CD4-positive, alpha-beta T cell (primary cell): Measurements from ENCODE around the gene CORIN. TPM values are rescaled to one million over a fixed set of nuclear protein-coding genes. Genes with fewer than 3 reads are reported as not detected.

Experiments used
- ATAC-seq: fragments of 200-7000 bp; cut with Tn5 transposase; one replicate; pipeline ENCODE4 v1.10.0; 2022; ENCODE audit warnings: mild to moderate bottlenecking; ENCODE audit not compliant: poor library complexity
- CTCF ChIA-PET: fragments of 350-600 bp; sonication (Branson Sonifier 250); formaldehyde crosslinking; loops from one replicate; lab custom pipeline; 2021; ENCODE audit warnings: antibody characterized with exemption, inconsistent platforms; lab: Charles Lee
- POLR2A ChIA-PET: fragments of 350-600 bp; sonication (Branson Sonifier 250); formaldehyde crosslinking; loops from one replicate; lab custom pipeline; 2021; ENCODE audit warnings: antibody characterized with exemption, inconsistent platforms; lab: Charles Lee
- DNase-seq, 14 experiments: peaks; one replicate each; pipeline ENCODE4 v3.0.0-alpha.2; 2013 to 2020; ENCODE audit warnings: mixed read lengths in 2 of 14
- H3K27ac ChIP-seq, 2 donors: one replicate each; pipeline versions ENCODE4 v1.5.1 to v1.7.0; 2013; ENCODE audit warnings: low read length in 2 of 2, low read depth in 1 of 2, mild to moderate bottlenecking in 1 of 2
- H3K27me3 ChIP-seq, 2 experiments: 1 replicate in 1 of 2; 2 replicates in 1 of 2; pipeline versions ENCODE4 v1.6.1 to v1.7.0; 2013; ENCODE audit warnings: low read length in 2 of 2, control low read depth in 1 of 2, mild to moderate bottlenecking in 1 of 2, moderate library complexity in 1 of 2; ENCODE audit not compliant: insufficient read depth in 2 of 2, control insufficient read depth in 1 of 2
- H3K36me3 ChIP-seq: one replicate; pipeline ENCODE4 v1.6.1; 2013; ENCODE audit warnings: low read length, control low read depth; ENCODE audit not compliant: insufficient read depth
- H3K4me1 ChIP-seq: one replicate; pipeline ENCODE4 v1.6.1; 2013; ENCODE audit warnings: low read length, control low read depth; ENCODE audit not compliant: insufficient read depth
- H3K4me3 ChIP-seq: one replicate; pipeline ENCODE4 v1.5.1; 2013; ENCODE audit warnings: mild to moderate bottlenecking, low read length, moderate library complexity
- H3K9me3 ChIP-seq, 2 experiments: 1 replicate in 1 of 2; 2 replicates in 1 of 2; pipeline versions ENCODE4 v1.6.1 to v1.7.0; 2013; ENCODE audit warnings: low read length in 2 of 2, mild to moderate bottlenecking in 2 of 2, control low read depth in 1 of 2, moderate library complexity in 1 of 2; ENCODE audit not compliant: control insufficient read depth in 1 of 2, insufficient read depth in 1 of 2
- H3K27ac Mint-ChIP-seq: one replicate; pipeline ENCODE4 v1.8.0; 2020; ENCODE audit warnings: mixed read lengths
- H3K27me3 Mint-ChIP-seq: one replicate; pipeline ENCODE4 v1.8.0; 2021; ENCODE audit warnings: mixed read lengths
- H3K36me3 Mint-ChIP-seq: one replicate; pipeline ENCODE4 v1.8.0; 2021; ENCODE audit warnings: low read depth, mixed read lengths
- H3K4me1 Mint-ChIP-seq: one replicate; pipeline ENCODE4 v1.8.0; 2021; ENCODE audit warnings: low read depth, mixed read lengths
- H3K4me3 Mint-ChIP-seq: one replicate; pipeline ENCODE4 v1.8.0; 2020; ENCODE audit warnings: mild to moderate bottlenecking, mixed read lengths
- H3K9me3 Mint-ChIP-seq: one replicate; pipeline ENCODE4 v1.8.0; 2020; ENCODE audit warnings: mixed read lengths
- CTCF ChIP-seq: fragments of 200-600 bp; IDR thresholded peaks from one replicate; pipeline ENCODE4 v1.8.0; 2022; ENCODE audit warnings: antibody characterized with exemption, mild to moderate bottlenecking
- intact Hi-C, 2 experiments: fragments of 100-400 bp; cut with DNase I in 1 of 2; cut with micrococcal nuclease in 1 of 2; formaldehyde crosslinking; loops; one replicate each; pipeline versions ENCODE4 v1.15.1 to v1.9.0; 2023 to 2025; cut with DNase I, micrococcal nuclease
- total RNA-seq, 174 experiments: library from RNA in 2 of 174; stranded (reverse) in 2 of 174; gene quantifications; one replicate each; pipeline ENCODE4 v1.2.3 and lab custom pipeline; 2021 to 2026

The CORIN gene
- total RNA-seq, 2 experiments from 2014 or later, result 0.14 TPM; not detected in 1

- Histone ChIP-seq H3K9me3 (no peaks in the 10 kb centered on the region), H3K27me3 (peaks cover under 1 to 13% of the 10 kb centered on the region in 2 experiments), H3K4me3 (no peak overlapping the region), H3K36me3 (no peaks in the 10 kb centered on the region), H3K27ac (no peak overlapping the region), H3K4me1 (no peaks in the 10 kb centered on the region)
- ChIA-PET POLR2A (no interaction called here), CTCF (no interaction called here)
- ATAC-seq, result no peak
- intact Hi-C loops, result no loop called here
- no peak overlapping the region for H3K27ac Mint-ChIP-seq
- H3K9me3 Mint-ChIP-seq, result no peaks in the 10 kb centered on the region
- H3K27me3 Mint-ChIP-seq, result peaks cover 62% of the 10 kb centered on the region
- TF ChIP-seq CTCF, result no peak
- H3K4me1 Mint-ChIP-seq, result no peaks in the 10 kb centered on the region
- DNase-seq, result no peak
- no peaks in the 10 kb centered on the region for H3K36me3 Mint-ChIP-seq
- H3K4me3 Mint-ChIP-seq, result no peak overlapping the region
Observed at GRCh38 chr4:47715716-47716416, 122.0 kb downstream of the CORIN start.

- TF ChIP-seq CTCF, result no peak
- ATAC-seq (no peak), DNase-seq (no peak)
- no peaks in the 10 kb centered on the region for H3K9me3 Mint-ChIP-seq
- Histone ChIP-seq H3K9me3 (no peaks in the 10 kb centered on the region), H3K4me1 (no peaks in the 10 kb centered on the region), H3K4me3 (no peak overlapping the region), H3K36me3 (no peaks in the 10 kb centered on the region), H3K27me3 (peaks cover 6 to 16% of the 10 kb centered on the region in 2 experiments), H3K27ac (no peak overlapping the region)
- ChIA-PET CTCF (interaction anchor here (0.6 kb wide), 1 partner anchor 344 kb away, joined by 3 read pairs; no protein-coding TSS in a partner anchor), POLR2A (interaction anchor here (0.6 kb wide), 1 partner anchor 14 kb away, joined by 3 read pairs; no protein-coding TSS in a partner anchor)
- intact Hi-C loops, result no loop called here
- H3K4me1 Mint-ChIP-seq, result no peaks in the 10 kb centered on the region
- no peaks in the 10 kb centered on the region for H3K36me3 Mint-ChIP-seq
- no peak overlapping the region for H3K4me3 Mint-ChIP-seq
- H3K27ac Mint-ChIP-seq, result no peak overlapping the region
- peaks cover 64% of the 10 kb centered on the region for H3K27me3 Mint-ChIP-seq
Observed at GRCh38 chr4:47714269-47714668, 123.6 kb downstream of the CORIN start.

GRCh38 chr4:47713129-47713834 lies 124.6 kb downstream of the CORIN start:
- DNase-seq, result no peak
- Mint-ChIP-seq H3K36me3 (no peaks in the 10 kb centered on the region), H3K27ac (no peak overlapping the region), H3K4me1 (no peaks in the 10 kb centered on the region), H3K9me3 (no peaks in the 10 kb centered on the region), H3K27me3 (peaks cover 57% of the 10 kb centered on the region), H3K4me3 (no peak overlapping the region)
- POLR2A ChIA-PET, result interaction anchor here (0.6 kb wide), 1 partner anchor 15 kb away, joined by 3 read pairs; no protein-coding TSS in a partner anchor
- CTCF ChIA-PET, result no interaction called here
- Histone ChIP-seq H3K36me3 (no peaks in the 10 kb centered on the region), H3K9me3 (no peaks in the 10 kb centered on the region), H3K27ac (no peak overlapping the region), H3K27me3 (peaks cover 6 to 16% of the 10 kb centered on the region in 2 experiments), H3K4me1 (no peaks in the 10 kb centered on the region), H3K4me3 (no peak overlapping the region)
- ATAC-seq, result no peak
- TF ChIP-seq CTCF, result no peak
- intact Hi-C loops, result no loop called here
